Ishikawa (cell line): ENCODE results near the gene RFNG.

Experiments used
- CEBPB ChIP-seq: IDR thresholded peaks from 2 replicates; pipeline ENCODE4 v1.6.1; 2012
- EGR1 ChIP-seq: IDR thresholded peaks from 2 replicates; pipeline ENCODE4 v1.6.1; 2012
- EP300 ChIP-seq: IDR thresholded peaks from 2 replicates; pipeline ENCODE4 v1.6.1; 2012; ENCODE audit warnings: borderline replicate concordance
- FOXM1 ChIP-seq: IDR thresholded peaks from 2 replicates; pipeline ENCODE4 v1.6.1; 2012; ENCODE audit warnings: low read depth, borderline replicate concordance
- MAX ChIP-seq: IDR thresholded peaks from 2 replicates; pipeline ENCODE4 v1.6.1; 2012
- RAD21 ChIP-seq: IDR thresholded peaks from 2 replicates; pipeline ENCODE4 v1.6.1; 2012; ENCODE audit warnings: low read depth
- REST ChIP-seq: IDR thresholded peaks from 2 replicates; pipeline ENCODE4 v1.6.1; 2012; ENCODE audit warnings: low read depth, mild to moderate bottlenecking
- TAF1 ChIP-seq: IDR thresholded peaks from 2 replicates; pipeline ENCODE4 v1.6.1; 2012; ENCODE audit warnings: low read depth, mild to moderate bottlenecking
- TCF12 ChIP-seq: IDR thresholded peaks from 2 replicates; pipeline ENCODE4 v1.6.1; 2012; ENCODE audit warnings: low read depth
- YY1 ChIP-seq: IDR thresholded peaks from 2 replicates; pipeline ENCODE4 v1.6.1; 2012; ENCODE audit warnings: low read depth

GRCh38 chr17:82048571-82048971, 3.0 kb downstream of the RFNG start:
- TF ChIP-seq MAX (no peak), CEBPB (no peak), TAF1 (no peak), EP300 (no peak), RAD21 (no peak), YY1 (no peak), FOXM1 (no peak), TCF12 (no peak), REST (no peak), EGR1 (no peak)
